SK-N-SH treated with all-trans-retinoic acid at 6 μM for 48 hours (cell line): ENCODE data around the gene VTI1A.

Experiments used
- ATAC-seq: fragments of 200-7000 bp; cut with Tn5 transposase; 3 replicates; pipeline ENCODE4 v1.9.1; 2020; ENCODE audit warnings: mild to moderate bottlenecking, moderate library complexity
- ARNTL ChIP-seq: fragments of 450-650 bp; formaldehyde crosslinking; IDR thresholded peaks from 2 replicates; pipeline ENCODE4 v1.5.0; 2020; ENCODE audit warnings: low read depth, mild to moderate bottlenecking, moderate library complexity, borderline replicate concordance
- BACH2 ChIP-seq: fragments of 250-450 bp; sonication (Bioruptor Pico); IDR thresholded peaks from 2 replicates; pipeline ENCODE4 v1.9.0; 2021; ENCODE audit warnings: mild to moderate bottlenecking, borderline replicate concordance
- CREB5 ChIP-seq: fragments of 250-450 bp; sonication (Bioruptor Pico); IDR thresholded peaks from 2 replicates; pipeline ENCODE4 v1.5.1; 2020; ENCODE audit warnings: low read depth, mild to moderate bottlenecking, moderate library complexity
- ESRRG ChIP-seq: fragments of 250-450 bp; sonication (Bioruptor Pico); IDR thresholded peaks from 2 replicates; pipeline ENCODE4 v1.6.1; 2021; ENCODE audit warnings: mild to moderate bottlenecking
- GLIS3 ChIP-seq: fragments of 250-450 bp; sonication (Bioruptor Pico); IDR thresholded peaks from 2 replicates; pipeline ENCODE4 v1.5.0; 2020; ENCODE audit warnings: mild to moderate bottlenecking, moderate library complexity
- ISL1 ChIP-seq: fragments of 250-450 bp; sonication (Bioruptor Pico); IDR thresholded peaks from 2 replicates; pipeline ENCODE4 v2.1.2; 2022; ENCODE audit warnings: mild to moderate bottlenecking, moderate library complexity
- OSR1 ChIP-seq: fragments of 250-450 bp; sonication (Bioruptor Pico); IDR thresholded peaks from 2 replicates; pipeline ENCODE4 v1.8.0; 2022; ENCODE audit warnings: moderate library complexity, mild to moderate bottlenecking, inconsistent platforms
- PATZ1 ChIP-seq: fragments of 250-450 bp; sonication (Bioruptor Pico); IDR thresholded peaks from 2 replicates; pipeline ENCODE4 v1.8.0; 2020; ENCODE audit warnings: mild to moderate bottlenecking, moderate library complexity, borderline replicate concordance
- POU6F1 ChIP-seq: fragments of 250-450 bp; sonication (Bioruptor Pico); IDR thresholded peaks from 2 replicates; pipeline ENCODE4 v1.8.0; 2021; ENCODE audit warnings: low read depth, mild to moderate bottlenecking, moderate library complexity, borderline replicate concordance
- PPARA ChIP-seq: fragments of 250-450 bp; sonication (Bioruptor Pico); IDR thresholded peaks from 2 replicates; pipeline ENCODE4 v1.5.0; 2020; ENCODE audit warnings: mild to moderate bottlenecking, borderline replicate concordance
- RARB ChIP-seq: fragments of 250-450 bp; sonication (Bioruptor Pico); IDR thresholded peaks from 2 replicates; pipeline ENCODE4 v1.8.0; 2021; ENCODE audit warnings: mild to moderate bottlenecking, moderate library complexity
- SNAI2 ChIP-seq: fragments of 250-450 bp; sonication (Bioruptor Pico); IDR thresholded peaks from 2 replicates; pipeline ENCODE4 v1.5.0; 2020; ENCODE audit warnings: mild to moderate bottlenecking, moderate library complexity
- TCF4 ChIP-seq: fragments of 250-450 bp; sonication (Bioruptor Pico); IDR thresholded peaks from 2 replicates; pipeline ENCODE4 v1.8.0; 2021; ENCODE audit warnings: mild to moderate bottlenecking, moderate library complexity, borderline replicate concordance
- TOX ChIP-seq: fragments of 250-450 bp; sonication (Bioruptor Pico); IDR thresholded peaks from 2 replicates; pipeline ENCODE4 v1.8.0; 2021; ENCODE audit warnings: mild to moderate bottlenecking, moderate library complexity, borderline replicate concordance
- TSHZ2 ChIP-seq: fragments of 250-450 bp; sonication (Bioruptor Pico); IDR thresholded peaks from 2 replicates; pipeline ENCODE4 v1.5.0; 2020; ENCODE audit warnings: mild to moderate bottlenecking, moderate library complexity
- ZFP3 ChIP-seq: fragments of 250-450 bp; sonication (Bioruptor Pico); IDR thresholded peaks from 2 replicates; pipeline ENCODE4 v1.5.0; 2020; ENCODE audit warnings: mild to moderate bottlenecking, moderate library complexity
- ZFP30 ChIP-seq: fragments of 450-650 bp; formaldehyde crosslinking; IDR thresholded peaks from 2 replicates; pipeline ENCODE4 v1.5.0; 2022; ENCODE audit warnings: mild to moderate bottlenecking, moderate library complexity
- ZNF565 ChIP-seq: fragments of 450-650 bp; formaldehyde crosslinking; conservative IDR thresholded peaks from 2 replicates; pipeline ENCODE4 v1.5.0; 2020; ENCODE audit warnings: low read depth, mild to moderate bottlenecking, moderate library complexity
- ZNF70 ChIP-seq: fragments of 450-650 bp; formaldehyde crosslinking; IDR thresholded peaks from 2 replicates; pipeline ENCODE4 v1.5.0; 2020; ENCODE audit warnings: mild to moderate bottlenecking, moderate library complexity
- ZNF8 ChIP-seq: fragments of 450-650 bp; formaldehyde crosslinking; IDR thresholded peaks from 2 replicates; pipeline ENCODE4 v1.5.0; 2020; ENCODE audit warnings: mild to moderate bottlenecking, moderate library complexity

VTI1A gene

GRCh38 chr10:112801748-112802147 lies 354.7 kb downstream of the VTI1A start:
- ATAC-seq = no peak
- TF ChIP-seq CREB5 (no peak), ZFP3 (CRISPR knock-in tag) (no peak), ESRRG (CRISPR knock-in tag) (no peak)
- TF ChIP-seq, all 23 proteins: peak for 0

- TF ChIP-seq TSHZ2 (CRISPR knock-in tag) (no peak), PATZ1 (CRISPR knock-in tag) (no peak), PPARA (CRISPR knock-in tag) (no peak), ZNF70 (no peak), TCF4 (CRISPR knock-in tag) (no peak), TOX (CRISPR knock-in tag) (no peak), BACH2 (CRISPR knock-in tag) (no peak), SNAI2 (CRISPR knock-in tag) (no peak), CREB5 (no peak), GLIS3 (CRISPR knock-in tag) (no peak), ZNF565 (no peak), RARB (no peak)
- ATAC-seq = no peak
These were observed 355.5 kb downstream of the VTI1A start for GRCh38 chr10:112802411-112803022.

GRCh38 chr10:112803961-112804401 lies 357.0 kb downstream of the VTI1A start:
- ATAC-seq = peak; percentile 55
- TF ChIP-seq ESRRG (CRISPR knock-in tag) (no peak), GLIS3 (CRISPR knock-in tag) (no peak), ZFP30 (no peak), ARNTL (no peak), TOX (CRISPR knock-in tag) (no peak), TCF4 (CRISPR knock-in tag) (no peak), ISL1 (CRISPR knock-in tag) (no peak), PPARA (CRISPR knock-in tag) (no peak), BACH2 (CRISPR knock-in tag) (no peak)

- no peak for TF ChIP-seq OSR1
- TF ChIP-seq ZFP30 = no peak
- TF ChIP-seq TSHZ2 (CRISPR knock-in tag) = no peak
- no peak for TF ChIP-seq ZNF70
- no peak for TF ChIP-seq TOX (CRISPR knock-in tag)
- no peak for TF ChIP-seq BACH2 (CRISPR knock-in tag)
- no peak for TF ChIP-seq TCF4 (CRISPR knock-in tag)
- TF ChIP-seq POU6F1 = no peak
- no peak for TF ChIP-seq ISL1 (CRISPR knock-in tag)
- TF ChIP-seq ZNF8 (CRISPR knock-in tag) = no peak
- TF ChIP-seq PPARA (CRISPR knock-in tag) = no peak
- TF ChIP-seq ZNF565 = no peak
- TF ChIP-seq GLIS3 (CRISPR knock-in tag) = no peak
These were observed 358.2 kb downstream of the VTI1A start for GRCh38 chr10:112805254-112805590.

More at GRCh38 chr10:112805254-112805590, 358.2 kb downstream of the VTI1A start:
- no peak for ATAC-seq
